GM18499 (cell line): ENCODE measurements around the gene FAM131A.
"Not testable (repeated sequence)": the region's sequence is repeated elsewhere in the genome, so short reads cannot be mapped to it uniquely, and the experiment has no call there.

Source experiments
- ATAC-seq: cut with Tn5 transposase; IDR thresholded peaks from one replicate; pipeline ENCODE4 v1.9.1; 2021; ENCODE audit warnings: moderate number of reproducible peaks; ENCODE audit not compliant: insufficient read depth, unreplicated experiment

FAM131A gene

DNA sequence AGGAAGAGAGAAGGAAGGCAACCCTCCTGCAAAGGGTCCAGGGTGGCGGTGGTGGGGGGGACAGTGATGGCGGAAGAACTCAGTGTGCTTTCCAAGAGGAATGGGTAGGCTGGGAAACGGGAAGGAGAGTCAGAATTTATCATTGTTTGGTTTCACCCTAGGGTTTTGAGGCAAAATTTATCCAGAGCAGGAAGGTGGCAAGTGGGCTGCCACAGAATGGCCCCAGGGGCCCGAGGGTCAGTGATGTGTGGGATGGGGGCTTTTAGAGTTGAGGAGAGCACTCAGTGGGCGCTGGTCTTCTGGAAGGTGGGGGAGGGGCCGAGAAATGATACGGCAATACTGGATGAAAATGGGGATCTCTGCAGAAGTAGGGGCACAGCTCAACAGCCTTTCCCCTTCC is 581 bp downstream of the FAM131A start:
- no peak for ATAC-seq

DNA sequence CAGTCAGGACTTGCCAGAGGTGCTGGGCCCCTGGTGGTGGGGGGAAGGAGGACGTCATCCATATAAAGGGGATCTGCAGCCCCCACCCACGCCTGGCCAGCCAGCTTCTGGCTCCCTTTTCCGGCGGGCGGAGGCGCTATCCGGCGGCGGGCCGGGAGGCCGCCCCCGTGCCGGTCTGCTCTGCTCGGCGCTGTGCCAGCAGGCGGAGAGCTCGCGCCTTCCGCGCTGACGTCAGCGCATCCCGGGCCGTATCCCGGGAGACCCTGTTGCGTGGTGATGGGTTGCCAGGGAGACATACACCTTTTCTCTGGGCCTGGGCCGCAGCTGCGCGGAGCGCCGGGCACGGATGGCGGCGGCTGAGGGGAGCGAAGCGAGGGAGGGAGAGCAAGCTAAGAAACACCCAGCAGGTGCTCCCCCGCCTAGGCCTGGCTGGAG is 1.1 kb downstream of the FAM131A start:
- no peak for ATAC-seq

DNA sequence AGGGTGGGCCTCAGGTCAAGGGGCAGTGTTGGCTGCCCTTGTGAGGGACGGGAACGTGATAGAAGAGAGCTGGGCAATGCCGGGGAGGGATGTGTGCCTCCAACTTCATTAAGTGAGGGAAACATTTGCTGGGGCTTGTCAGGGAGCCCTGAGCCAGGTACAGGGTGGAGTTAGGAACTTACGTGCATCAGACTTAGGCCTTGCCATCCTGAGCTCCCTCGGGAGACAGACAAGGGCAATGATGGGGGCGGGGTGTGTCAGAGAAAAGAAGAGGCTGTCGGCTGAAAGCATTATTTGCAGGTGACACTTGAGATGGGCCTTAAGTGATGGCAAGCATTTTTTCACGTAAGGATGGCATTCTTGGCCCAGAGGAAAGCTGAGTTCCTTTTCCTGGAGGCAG is 1.6 kb downstream of the FAM131A start:
- no peak for ATAC-seq

DNA sequence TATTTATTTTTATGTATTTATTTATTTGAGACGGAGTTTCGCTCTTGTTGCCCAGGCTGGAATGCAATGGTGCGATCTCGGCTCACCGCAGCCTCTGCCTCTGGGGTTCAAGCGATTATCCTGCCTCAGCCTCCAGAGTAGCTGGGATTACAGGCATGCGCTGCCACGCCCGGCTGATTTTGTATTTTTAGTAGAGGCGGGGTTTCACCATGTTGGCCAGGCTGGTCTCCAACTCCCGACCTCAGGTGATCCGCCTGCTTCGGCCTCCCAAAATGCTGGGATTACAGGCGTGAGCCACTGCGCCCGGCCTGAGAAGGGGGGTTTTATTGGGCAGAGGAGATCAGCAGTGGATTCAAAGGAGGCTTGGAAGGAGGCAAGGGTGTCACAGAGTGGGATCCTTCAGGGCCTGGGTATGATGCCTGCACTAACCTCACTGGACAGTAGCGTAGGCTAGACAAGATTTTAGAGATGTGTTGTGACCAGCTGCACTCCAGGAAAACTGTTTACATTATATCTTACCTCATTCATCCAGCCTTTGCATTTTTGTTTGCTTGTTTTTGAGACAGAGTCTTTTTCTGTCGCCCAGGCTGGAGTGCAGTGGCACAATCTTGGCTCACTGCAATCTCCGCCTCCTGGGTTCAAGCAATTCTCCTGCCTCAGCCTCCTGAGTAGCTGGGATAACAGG is 2.2 kb downstream of the FAM131A start:
- not testable (repeated sequence) for ATAC-seq

DNA sequence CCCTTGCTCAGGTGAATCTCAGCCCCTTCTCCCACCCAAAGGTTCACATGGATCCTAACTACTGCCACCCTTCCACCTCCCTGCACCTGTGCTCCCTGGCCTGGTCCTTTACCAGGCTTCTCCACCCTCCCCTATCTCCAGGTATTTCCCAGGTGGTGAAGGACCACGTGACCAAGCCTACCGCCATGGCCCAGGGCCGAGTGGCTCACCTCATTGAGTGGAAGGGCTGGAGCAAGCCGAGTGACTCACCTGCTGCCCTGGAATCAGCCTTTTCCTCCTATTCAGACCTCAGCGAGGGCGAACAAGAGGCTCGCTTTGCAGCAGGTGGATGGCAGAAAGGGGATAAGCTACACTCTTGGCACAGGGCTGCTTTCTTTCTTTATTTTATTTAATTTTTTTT is 4.5 kb downstream of the FAM131A start:
- ATAC-seq = no peak

DNA sequence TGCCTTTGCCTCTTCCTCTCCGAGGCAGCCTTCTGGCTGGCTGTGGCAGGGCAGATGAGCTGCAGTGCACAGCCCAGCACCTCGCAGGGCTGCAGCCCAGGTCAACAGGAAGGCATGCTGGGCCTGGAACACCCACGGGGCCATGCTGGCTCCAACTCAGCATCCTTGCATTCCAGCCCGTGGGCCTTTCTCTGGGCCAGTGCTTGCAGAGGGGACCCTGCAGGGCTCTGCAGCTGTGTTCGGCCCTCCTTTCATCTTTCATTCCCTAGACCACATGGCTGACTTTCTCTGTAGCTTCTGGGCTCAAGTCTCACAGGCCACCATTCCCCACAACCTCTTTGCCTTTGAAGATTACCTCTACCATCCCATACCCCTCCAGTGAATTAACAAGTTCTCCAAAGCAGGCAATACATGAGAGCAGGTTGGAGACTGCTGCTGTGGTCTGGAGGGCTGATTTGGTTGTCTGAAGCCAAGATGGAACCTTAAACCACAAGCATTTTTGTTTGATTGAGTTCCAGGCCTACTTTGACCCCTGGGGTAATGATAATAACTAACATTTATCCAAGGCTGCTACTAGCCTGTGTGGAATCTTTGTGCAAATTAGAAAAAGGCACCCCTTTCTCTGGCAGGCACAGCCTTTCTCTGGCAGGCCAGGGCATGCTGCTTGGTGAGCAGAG is 5.9 kb downstream of the FAM131A start:
- no peak for ATAC-seq

DNA sequence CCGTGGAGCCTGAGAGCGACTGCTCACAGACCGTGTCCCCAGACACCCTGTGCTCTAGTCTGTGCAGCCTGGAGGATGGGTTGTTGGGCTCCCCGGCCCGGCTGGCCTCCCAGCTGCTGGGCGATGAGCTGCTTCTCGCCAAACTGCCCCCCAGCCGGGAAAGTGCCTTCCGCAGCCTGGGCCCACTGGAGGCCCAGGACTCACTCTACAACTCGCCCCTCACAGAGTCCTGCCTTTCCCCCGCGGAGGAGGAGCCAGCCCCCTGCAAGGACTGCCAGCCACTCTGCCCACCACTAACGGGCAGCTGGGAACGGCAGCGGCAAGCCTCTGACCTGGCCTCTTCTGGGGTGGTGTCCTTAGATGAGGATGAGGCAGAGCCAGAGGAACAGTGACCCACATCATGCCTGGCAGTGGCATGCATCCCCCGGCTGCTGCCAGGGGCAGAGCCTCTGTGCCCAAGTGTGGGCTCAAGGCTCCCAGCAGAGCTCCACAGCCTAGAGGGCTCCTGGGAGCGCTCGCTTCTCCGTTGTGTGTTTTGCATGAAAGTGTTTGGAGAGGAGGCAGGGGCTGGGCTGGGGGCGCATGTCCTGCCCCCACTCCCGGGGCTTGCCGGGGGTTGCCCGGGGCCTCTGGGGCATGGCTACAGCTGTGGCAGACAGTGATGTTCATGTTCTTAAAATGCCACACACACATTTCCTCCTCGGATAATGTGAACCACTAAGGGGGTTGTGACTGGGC is 7.3 kb downstream of the FAM131A start:
- ATAC-seq = no peak

DNA sequence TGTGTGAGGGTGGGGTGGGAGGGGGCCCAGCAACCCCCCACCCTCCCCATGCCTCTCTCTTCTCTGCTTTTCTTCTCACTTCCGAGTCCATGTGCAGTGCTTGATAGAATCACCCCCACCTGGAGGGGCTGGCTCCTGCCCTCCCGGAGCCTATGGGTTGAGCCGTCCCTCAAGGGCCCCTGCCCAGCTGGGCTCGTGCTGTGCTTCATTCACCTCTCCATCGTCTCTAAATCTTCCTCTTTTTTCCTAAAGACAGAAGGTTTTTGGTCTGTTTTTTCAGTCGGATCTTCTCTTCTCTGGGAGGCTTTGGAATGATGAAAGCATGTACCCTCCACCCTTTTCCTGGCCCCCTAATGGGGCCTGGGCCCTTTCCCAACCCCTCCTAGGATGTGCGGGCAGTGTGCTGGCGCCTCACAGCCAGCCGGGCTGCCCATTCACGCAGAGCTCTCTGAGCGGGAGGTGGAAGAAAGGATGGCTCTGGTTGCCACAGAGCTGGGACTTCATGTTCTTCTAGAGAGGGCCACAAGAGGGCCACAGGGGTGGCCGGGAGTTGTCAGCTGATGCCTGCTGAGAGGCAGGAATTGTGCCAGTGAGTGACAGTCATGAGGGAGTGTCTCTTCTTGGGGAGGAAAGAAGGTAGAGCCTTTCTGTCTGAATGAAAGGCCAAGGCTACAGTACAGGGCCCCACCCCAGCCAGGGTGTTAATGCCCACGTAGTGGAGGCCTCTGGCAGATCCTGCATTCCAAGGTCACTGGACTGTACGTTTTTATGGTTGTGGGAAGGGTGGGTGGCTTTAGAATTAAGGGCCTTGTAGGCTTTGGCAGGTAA is 8.1 kb downstream of the FAM131A start:
- ATAC-seq = no peak

DNA sequence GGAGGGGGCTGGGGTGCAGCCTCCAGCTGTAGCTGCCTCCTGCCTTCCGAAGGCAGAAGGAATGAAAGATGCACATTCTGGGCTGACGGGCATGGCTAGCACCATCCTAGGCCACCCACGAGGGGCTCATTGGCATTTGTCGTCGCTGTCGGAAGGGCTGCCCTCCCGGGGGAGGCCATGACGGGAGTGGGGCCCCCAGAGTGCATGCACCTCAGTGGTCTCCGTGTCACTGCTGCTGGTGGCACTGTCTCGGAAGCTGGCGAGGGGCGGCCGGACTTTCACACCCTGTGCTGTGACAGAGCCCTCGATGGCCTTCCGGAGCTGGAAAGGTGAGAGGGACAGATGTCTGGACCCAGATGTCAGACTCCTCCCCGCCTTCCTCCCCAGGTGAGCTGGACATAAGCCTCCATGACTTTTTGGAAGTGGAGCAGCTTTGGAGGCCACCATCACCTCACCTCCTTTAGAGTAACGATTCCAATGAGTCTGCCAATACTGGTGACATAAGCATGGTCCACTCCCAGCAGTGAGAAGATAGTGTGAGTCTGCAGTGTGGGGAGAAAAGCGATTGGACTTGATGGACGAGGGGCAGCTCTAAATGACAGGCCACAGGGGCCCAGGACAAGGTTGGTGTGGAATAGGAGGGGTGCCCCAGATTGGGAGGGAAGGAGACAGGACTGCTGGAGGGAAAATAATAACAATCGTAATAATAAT is 9.2 kb downstream of the FAM131A start:
- ATAC-seq = no peak

DNA sequence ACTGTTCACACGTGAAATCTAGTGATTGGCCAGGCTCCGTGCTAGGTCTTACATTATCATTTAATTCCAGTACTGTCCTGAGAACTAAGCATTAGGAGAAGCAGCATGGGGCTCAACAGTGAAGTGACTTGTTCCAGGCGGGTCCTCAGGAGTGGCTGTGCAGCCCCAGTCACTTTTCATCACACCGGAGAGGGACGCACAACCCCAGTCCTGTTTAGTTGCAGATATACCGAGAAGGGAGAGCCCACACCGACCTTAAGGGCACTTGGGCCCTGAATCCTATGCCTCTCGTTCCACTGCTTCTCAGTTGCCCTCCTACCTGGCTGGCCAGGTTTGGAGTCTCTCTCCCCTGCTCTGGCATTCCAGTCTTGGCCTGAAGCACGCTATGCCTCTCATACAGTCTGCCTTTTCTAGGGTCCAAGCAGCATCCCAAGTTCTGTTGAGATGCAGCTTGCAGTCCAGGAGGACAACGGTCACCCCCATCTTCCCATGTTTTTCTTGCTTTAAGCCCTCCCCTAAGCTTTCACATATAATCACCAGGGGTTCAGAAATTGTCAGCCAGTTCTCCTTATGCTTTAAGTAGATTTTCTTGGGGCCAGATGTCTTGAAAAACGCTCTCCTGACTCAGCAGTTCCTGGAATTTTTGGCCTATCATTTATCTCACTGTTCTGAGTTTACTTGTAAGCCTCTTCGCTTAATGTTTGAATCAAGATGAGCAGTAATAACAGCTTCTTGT is 10.1 kb downstream of the FAM131A start:
- ATAC-seq = no peak

DNA sequence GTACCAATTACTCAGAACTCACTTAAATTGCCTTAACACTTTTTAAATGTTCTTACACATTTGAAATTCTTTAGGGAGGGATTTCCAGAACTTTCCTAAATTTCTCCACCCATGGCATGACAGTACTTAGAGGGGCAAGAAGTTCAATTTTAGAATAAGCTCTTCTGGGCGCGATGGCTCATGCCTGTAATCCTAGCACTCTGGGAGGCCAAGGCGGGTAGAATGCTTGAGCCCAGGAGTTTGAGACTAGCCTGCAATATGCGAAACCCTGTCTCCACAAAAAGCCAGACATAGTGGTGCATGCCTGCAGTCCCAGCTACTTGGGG is 10.6 kb downstream of the FAM131A start:
- no peak for ATAC-seq

DNA sequence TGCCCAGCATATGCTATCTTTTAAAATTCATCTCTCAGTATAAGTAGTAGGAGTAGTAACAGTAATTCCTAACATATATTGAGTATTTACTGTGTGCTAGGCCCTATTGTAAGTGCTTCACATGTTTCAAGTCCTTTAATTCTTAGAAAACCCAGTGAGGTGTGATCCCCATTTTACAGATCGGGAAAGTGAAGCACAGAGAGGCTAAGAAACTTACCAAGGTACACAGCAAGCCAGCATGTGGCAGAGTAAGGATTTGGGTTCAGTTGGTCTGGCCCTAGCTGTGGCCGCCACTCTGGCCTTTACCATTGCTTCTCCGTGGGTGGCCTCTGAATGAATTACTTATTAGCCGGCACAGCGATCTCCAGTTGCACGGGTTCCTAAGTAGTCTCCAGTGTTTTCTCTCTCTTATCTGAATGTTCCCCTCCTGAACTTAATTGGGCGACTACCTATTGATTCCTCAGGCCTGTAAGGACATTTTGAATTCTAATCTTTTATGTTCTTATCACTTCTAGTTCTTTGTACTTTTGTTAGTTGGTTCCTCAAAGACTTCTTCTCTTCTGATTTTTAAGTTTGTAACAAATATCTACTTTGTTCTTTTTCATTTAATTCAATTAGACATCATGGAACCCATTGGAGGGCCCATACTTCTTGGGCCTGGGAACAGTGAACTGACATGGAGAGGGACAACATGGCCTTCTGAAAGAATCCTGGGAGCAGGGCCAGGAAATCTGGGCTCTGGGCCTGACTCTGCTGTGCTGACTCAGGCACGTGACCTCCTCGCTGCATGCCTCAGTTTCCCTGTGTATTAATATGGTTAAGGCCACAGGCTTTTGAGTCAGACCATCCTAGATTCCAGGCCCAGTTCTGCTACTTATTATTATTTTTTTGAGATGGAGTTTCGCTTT is 12.4 kb downstream of the FAM131A start:
- ATAC-seq = no peak

DNA sequence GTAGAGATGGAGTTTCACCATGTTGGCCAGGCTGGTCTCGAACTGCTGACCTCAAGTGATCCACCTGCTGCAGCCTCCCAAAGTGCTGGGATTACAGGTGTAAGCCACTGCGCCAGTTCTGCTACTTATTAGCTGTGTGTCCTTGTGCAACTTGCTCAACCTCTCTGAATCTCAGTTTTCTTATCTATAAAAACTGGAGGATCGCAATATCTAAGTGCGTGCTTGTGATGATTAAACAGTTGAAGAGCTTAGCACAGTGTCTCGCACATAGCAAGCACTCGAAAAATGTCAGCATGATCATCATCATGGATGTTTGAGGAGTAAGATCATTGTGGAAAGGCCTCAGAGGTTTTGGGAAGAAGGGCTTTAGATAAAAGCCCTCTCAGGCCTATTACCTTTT is 13.2 kb downstream of the FAM131A start:
- no peak for ATAC-seq

DNA sequence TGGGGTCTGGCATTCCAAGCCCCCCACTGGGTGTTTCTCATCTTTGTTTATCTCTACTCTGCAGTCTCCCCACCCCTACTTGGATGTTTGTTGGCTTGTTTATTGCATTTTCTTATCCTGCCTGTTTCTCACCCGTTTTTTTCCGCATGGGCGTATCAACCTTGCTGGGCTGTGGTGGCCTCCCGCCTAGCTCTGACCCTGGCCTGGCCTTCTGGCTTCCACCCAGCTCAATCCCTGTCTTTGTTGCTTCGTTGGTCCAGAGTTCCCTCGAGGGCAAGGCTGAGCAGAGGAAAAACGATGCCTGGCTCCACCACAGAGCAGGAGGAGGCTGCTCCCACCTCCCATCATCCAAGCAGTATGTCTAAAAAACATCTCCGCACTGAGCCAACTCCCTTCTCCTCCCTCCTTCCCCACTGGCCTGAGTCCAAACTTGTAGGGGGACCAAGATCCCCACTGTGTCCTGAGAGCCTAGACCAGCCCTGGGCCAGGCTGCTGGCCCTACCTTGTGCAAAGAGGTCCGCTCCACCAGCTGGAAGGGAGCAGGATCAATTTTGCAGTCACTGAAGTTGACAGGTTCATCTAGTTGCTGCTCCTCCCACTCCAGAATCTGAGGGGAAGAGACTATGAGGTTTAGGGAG is 14.2 kb downstream of the FAM131A start:
- no peak for ATAC-seq

DNA sequence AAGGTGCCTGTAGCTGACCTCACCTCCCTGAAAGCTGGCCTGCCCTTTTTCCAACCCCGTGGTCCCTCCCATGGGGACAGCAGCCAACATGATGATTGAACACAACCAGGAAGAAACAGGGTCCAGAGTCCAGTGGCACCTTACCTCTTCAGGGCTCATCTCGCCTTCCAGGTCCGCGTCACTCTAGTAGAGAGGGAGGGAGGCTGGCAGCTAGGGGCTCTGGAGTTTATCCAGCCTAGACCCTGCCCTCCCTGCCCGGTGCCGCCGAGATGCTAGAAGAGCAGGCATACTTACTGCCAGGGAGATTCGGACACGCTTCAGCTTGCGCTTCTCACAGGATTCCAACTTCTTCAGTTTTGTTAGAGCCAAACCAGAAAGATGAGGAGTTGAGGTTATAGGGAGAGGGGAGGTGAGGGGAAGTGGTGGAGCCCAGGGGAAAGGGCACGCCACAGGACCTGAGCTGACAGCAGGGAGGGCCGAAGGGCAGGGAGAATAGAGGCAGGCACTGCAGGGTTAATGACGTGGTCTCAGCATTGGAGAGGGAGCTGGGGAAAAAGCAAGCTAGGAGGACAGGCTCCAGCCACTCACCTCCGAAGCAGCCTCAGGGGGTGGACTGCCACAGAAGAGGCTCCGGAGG is 14.9 kb downstream of the FAM131A start:
- no peak for ATAC-seq

DNA sequence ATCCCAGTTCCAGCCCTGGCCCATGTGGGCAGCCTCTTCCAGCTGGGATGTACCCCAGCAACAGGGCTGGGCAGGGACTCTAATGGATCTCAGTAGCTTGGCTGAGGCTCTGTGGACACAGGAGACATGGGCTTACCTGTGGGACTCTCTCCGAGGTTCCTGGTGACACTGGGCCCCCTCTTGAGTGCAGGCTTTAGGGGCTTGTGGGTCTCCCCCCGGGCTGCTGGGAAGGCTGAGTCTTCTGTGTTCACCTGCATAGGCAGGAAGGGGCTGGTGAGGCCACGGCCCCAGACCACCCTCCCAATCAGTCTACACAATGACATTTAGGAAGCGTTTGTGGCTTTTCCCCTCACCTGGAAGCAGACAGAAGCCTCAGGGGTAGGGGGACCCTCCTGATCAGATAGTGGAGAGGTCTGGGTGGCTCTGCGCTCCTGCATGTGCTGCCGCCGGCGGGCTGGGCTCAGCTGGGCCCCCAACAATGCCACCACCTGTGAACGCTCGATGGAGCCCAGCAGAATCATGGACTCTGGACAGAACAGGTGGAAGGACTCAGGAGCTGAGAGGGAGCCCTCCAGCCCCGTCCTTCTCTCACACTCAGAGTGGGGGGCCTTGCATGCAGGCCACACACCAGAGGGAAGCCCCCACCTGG is 15.6 kb downstream of the FAM131A start:
- ATAC-seq = no peak

DNA sequence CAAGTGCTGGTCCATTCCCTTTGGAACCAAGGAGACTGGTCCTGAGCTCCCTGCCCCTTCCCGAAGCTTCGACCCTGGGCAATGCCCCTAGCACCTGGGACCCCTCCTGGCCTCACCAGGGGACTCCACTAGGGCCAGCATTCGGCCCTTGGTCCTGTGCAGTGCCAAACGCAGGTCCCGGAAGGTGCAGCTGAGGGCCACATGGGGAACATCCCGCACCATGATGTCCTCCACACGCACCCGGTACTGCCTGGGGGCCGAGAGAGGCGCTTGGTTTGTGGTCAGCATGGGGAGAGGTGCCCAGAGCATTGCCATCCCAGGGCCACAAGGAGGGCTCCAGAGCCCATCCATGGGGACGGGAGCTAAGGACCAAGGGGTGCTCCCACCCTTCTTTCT is 16.1 kb downstream of the FAM131A start:
- no peak for ATAC-seq
